ENCODE results near the gene SH3BP1. TPM values are rescaled to one million over a fixed set of nuclear protein-coding genes. Genes with fewer than 3 reads are reported as not detected.
"Not testable (repeated sequence)": the region's sequence is repeated elsewhere in the genome, so short reads cannot be mapped to it uniquely, and the experiment has no call there.

The SH3BP1 gene
- polyA plus RNA-seq, 1 donor = 27.1 TPM

GRCh38 chr22:37633625-37634416 lies 5.6 kb upstream of the SH3BP1 start:
- peak; percentile 93 for DNase-seq

GRCh38 chr22:37634417-37634924 lies 5.0 kb upstream of the SH3BP1 start:
- DNase-seq = no peak

- DNase-seq = no peak
These were observed 4.3 kb upstream of the SH3BP1 start for GRCh38 chr22:37635157-37635556.

GRCh38 chr22:37636186-37636948 lies 3.1 kb upstream of the SH3BP1 start:
- no peak for DNase-seq

GRCh38 chr22:37636949-37637273 lies 2.6 kb upstream of the SH3BP1 start:
- DNase-seq = no peak

GRCh38 chr22:37638391-37639069 lies 939 bp upstream of the SH3BP1 start:
- no peak for DNase-seq

GRCh38 chr22:37639771-37640590 lies 512 bp downstream of the SH3BP1 start:
- DNase-seq = no peak

- DNase-seq = no peak
These were observed 1.4 kb downstream of the SH3BP1 start for GRCh38 chr22:37640591-37641560.

GRCh38 chr22:37641561-37641949 lies 2.1 kb downstream of the SH3BP1 start:
- no peak for DNase-seq

GRCh38 chr22:37643225-37643847 lies 3.9 kb downstream of the SH3BP1 start:
- peak; percentile 76 for DNase-seq

- no peak for DNase-seq
These were observed 7.8 kb downstream of the SH3BP1 start for GRCh38 chr22:37647317-37647716.

GRCh38 chr22:37647928-37648327 lies 8.5 kb downstream of the SH3BP1 start:
- no peak for DNase-seq

- no peak for DNase-seq
These were observed 11.1 kb downstream of the SH3BP1 start for GRCh38 chr22:37650463-37651136.

GRCh38 chr22:37654563-37655251 lies 15.2 kb downstream of the SH3BP1 start:
- no peak for DNase-seq

- DNase-seq = no peak
These were observed 15.7 kb downstream of the SH3BP1 start for GRCh38 chr22:37655252-37655563.

GRCh38 chr22:37656583-37656982 lies 17.1 kb downstream of the SH3BP1 start:
- DNase-seq = not testable (repeated sequence)

- DNase-seq = no peak
These were observed 18.2 kb downstream of the SH3BP1 start for GRCh38 chr22:37657590-37658132.

GRCh38 chr22:37658133-37659065 lies 18.9 kb downstream of the SH3BP1 start, which contains the start of gene PDXP:
TSS of gene PDXP (plus strand) at chr22:37658723. CDS start at chr22:37658783, 60 bp downstream.
- peak; percentile 99 for DNase-seq
